Natural killer cell treated with Interleukin-12 subunit alpha and Interleukin-12 subunit beta and Interleukin-15 and Interleukin-18, amount 100 ng/mL, for 72 hours (primary cell): Measurements from ENCODE around the gene MUSK. TPM values are rescaled to one million over a fixed set of nuclear protein-coding genes. Genes with fewer than 3 reads are reported as not detected.
"Not testable (repeated sequence)": the region's sequence is repeated elsewhere in the genome, so short reads cannot be mapped to it uniquely, and the experiment has no call there.

Experiments
- ATAC-seq, 2 donors: fragments of 150-1000 bp; cut with Tn5 transposase in 1 of 2; sonication (Bioruptor Pico), chemical (Tn5 transposase) in 1 of 2; 2 replicates each; pipeline ENCODE4 v1.10.0; 2021
- DNase-seq: peaks from one replicate; pipeline ENCODE4 v3.0.0; 2022; ENCODE audit warnings: low spot score
- H3K27ac Mint-ChIP-seq, 2 donors: 1 replicate in 1 of 2; 2 replicates in 1 of 2; pipeline ENCODE4 v1.8.0; 2022; ENCODE audit warnings: mixed read lengths in 2 of 2, mild to moderate bottlenecking in 1 of 2, moderate library complexity in 1 of 2
- H3K27me3 Mint-ChIP-seq, 2 donors: 1 replicate in 1 of 2; 2 replicates in 1 of 2; pipeline ENCODE4 v1.8.0; 2022; ENCODE audit warnings: mixed read lengths in 2 of 2
- H3K36me3 Mint-ChIP-seq: one replicate; pipeline ENCODE4 v1.8.0; 2022; ENCODE audit warnings: mixed read lengths
- H3K4me1 Mint-ChIP-seq, 2 donors: 1 replicate in 1 of 2; 2 replicates in 1 of 2; pipeline ENCODE4 v1.8.0; 2022; ENCODE audit warnings: low read depth in 2 of 2, mixed read lengths in 2 of 2, mild to moderate bottlenecking in 1 of 2
- H3K4me3 Mint-ChIP-seq: one replicate; pipeline ENCODE4 v1.8.0; 2022; ENCODE audit warnings: mixed read lengths
- H3K9me3 Mint-ChIP-seq: 2 replicates; pipeline ENCODE4 v1.8.0; 2022; ENCODE audit warnings: mixed read lengths
- total RNA-seq, 2 donors: library from RNA; stranded (reverse); gene quantifications; one replicate each; pipeline ENCODE4 v1.2.3, GENCODE V29; 2022

MUSK gene
- total RNA-seq, 2 donors from 2014 or later: not detected

DNA sequence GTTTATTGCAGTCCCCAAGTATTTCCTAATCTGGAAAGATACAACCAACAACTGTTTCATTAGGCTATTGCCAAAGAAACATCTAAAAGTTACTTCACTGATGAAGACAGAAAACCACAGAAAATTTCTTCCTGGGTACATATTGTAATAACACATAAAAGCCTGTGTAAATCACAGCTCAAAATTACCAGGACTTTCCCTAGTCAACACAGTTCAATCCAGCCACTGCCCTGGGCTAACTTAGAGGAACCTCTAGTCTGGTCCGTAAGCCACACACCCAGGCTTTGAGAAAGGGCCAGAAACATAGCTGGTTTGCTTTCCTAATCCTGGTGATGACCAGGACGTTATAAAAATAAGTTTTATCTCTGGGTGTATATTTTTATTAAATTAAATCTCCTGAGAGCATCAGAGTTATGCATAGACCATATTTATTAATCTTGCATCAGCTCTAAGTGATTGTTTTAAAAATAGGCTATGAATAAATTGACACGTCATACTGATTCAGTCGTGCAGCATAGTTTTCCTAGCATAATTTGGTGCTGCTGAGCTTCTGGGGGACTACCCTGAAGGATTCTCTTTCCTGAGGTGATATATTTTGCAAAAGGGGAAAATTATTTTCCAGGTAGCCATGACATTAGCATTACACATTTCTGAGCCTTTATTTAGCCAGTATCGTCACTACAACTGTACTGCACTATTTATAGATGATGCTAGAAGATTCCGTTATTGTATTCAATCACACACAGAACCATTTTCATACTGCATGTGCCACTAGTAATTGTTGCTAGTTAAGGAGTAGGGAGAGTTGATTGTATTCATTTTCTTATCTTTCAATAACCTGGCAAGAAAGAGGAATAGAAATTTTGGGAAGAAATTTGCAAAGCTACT lies 12.6 kb upstream of the MUSK start:
- DNase-seq (no peak), ATAC-seq (no peak)
- no peak overlapping the region for H3K4me3 Mint-ChIP-seq
- H3K9me3 Mint-ChIP-seq: peaks cover 10% of the 10 kb centered on the region
- no peaks in the 10 kb centered on the region for H3K4me1 Mint-ChIP-seq
- no peaks in the 10 kb centered on the region for H3K27me3 Mint-ChIP-seq
- no peak overlapping the region for H3K27ac Mint-ChIP-seq
- H3K36me3 Mint-ChIP-seq: no peaks in the 10 kb centered on the region

DNA sequence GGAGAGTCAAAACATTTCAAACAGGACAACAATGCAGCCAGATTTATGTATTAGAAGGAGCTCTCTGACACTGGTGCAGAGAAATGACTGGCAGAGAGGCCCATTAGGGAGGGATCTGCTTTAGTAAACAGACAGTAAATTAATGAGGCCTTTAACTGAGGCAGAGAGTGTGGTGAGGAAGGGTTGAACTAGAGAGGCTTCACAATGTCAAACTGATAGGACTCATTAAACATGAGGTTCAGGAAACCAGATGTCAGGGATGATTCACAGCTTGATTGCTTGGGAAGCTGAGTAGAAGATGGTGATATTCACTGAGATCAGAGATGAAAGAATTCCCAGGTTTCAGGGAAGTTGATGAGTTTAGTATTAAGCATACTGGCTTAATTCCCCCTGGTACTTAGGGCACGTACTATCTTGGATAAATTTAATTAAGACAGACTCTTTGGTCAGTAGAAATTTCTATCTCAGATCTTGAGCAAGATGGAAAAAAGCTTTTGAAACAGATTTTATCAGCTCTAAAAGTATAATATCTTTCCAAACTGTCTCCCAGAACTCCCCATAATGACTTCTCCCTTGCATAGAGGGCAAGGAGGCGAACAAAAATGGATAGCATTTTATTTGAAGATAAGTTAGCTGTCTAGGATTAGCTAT lies 8.6 kb upstream of the MUSK start:
- ATAC-seq: no peak
- Mint-ChIP-seq H3K4me3 (no peak overlapping the region), H3K27ac (no peak overlapping the region), H3K4me1 (no peaks in the 10 kb centered on the region), H3K9me3 (peaks cover 10% of the 10 kb centered on the region), H3K27me3 (no peaks in the 10 kb centered on the region), H3K36me3 (no peaks in the 10 kb centered on the region)
- DNase-seq: no peak

DNA sequence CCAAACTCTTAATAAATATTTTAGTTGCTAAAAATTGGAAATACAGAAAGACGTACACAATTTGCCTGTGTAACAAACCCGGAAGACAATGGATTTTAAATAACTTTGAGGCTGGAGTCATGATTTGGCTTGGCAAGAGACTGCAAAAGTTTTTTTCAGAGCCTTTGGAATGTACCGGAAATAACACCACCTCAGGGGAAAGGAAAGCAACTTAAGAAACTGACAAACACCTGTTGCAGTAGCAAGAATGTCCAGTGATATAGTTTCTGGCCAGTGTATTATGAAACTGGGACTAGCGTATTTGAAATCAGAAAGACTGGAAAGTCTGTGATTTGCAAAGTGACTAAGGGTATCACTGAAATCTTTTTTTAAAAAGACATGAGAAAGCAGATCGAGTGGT lies 842 bp downstream of the MUSK start:
- Mint-ChIP-seq H3K27me3 (no peaks in the 10 kb centered on the region), H3K27ac (no peak overlapping the region), H3K4me1 (no peaks in the 10 kb centered on the region), H3K4me3 (no peak overlapping the region), H3K9me3 (peaks cover 4% of the 10 kb centered on the region), H3K36me3 (no peaks in the 10 kb centered on the region)
- ATAC-seq (no peak), DNase-seq (no peak)

DNA sequence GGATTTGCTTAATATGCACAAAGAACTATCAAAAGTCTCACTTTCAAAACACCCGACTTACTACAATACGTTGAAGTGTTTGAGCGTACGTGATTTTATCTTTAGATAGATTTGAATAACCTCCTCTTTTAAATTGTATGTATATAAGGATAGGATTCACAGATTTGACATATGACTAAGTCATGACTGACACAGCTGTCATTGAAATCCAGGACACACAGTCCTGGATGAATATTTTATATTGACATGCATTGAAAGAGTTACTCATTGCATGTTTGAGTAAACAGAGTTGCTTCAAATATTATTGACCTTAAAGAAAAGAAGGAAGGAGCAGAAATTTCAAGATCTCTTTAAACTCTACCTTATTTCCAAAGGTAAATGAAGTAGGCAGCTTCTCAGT lies 3.3 kb downstream of the MUSK start:
- H3K4me3 Mint-ChIP-seq: no peak overlapping the region
- ATAC-seq (no peak), DNase-seq (no peak)
- H3K9me3 Mint-ChIP-seq: peaks cover 7% of the 10 kb centered on the region
- H3K27me3 Mint-ChIP-seq: no peaks in the 10 kb centered on the region
- no peaks in the 10 kb centered on the region for H3K4me1 Mint-ChIP-seq
- H3K36me3 Mint-ChIP-seq: no peaks in the 10 kb centered on the region
- H3K27ac Mint-ChIP-seq: no peak overlapping the region

DNA sequence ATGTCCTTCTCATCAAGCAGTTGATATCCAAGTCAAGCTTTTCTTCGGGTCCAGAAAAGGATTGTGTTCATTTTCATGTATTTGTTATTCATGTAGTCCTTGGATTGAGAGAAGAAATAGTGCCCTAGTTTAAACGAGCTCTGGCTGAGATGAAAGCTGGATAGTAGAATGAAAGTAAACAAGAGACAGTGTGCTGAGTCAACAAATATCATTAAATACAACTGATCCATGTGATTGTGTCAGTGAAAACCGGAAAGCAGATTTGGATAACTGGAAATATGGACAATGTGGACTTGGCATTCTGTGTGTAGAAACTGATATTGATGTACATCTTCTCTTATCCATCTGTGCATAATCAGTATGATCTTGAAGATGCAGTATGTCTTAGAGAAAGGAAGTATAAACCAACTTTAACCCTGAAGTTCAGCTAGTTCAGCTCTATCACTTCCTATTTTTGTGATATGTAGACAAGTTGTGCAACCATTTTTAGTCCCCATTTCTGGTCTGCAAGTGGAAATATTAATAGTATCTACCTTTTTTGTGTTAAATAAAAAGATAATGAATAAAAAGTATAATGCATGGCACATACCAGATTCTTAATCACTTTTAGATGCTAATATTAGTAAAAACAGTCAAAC lies 4.4 kb downstream of the MUSK start:
- ATAC-seq (no peak), DNase-seq (no peak)
- H3K4me1 Mint-ChIP-seq: no peaks in the 10 kb centered on the region
- H3K36me3 Mint-ChIP-seq: no peaks in the 10 kb centered on the region
- peaks cover 11% of the 10 kb centered on the region for H3K9me3 Mint-ChIP-seq
- H3K4me3 Mint-ChIP-seq: no peak overlapping the region
- H3K27ac Mint-ChIP-seq: no peak overlapping the region
- no peaks in the 10 kb centered on the region for H3K27me3 Mint-ChIP-seq

DNA sequence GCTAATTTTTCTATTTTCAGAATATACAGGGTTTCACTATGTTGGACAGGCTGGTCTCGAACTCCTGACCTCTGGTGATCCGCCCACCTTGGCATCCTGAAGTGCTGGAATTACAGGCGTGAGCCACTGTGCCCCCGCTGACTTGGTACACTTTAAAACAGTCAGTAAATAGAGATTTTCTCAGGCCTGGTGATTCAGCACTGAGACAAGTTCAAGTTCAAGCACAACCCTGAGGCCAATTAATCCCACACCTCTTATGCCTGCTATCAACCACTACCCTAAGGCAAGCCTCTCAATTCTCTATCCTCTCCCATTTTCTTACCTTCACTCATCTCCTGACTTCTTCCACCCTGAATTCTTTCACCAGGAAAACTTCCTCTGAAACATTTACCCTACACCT lies 18.9 kb downstream of the MUSK start:
- H3K4me3 Mint-ChIP-seq: no peak overlapping the region
- ATAC-seq (no peak), DNase-seq (no peak)
- H3K27ac Mint-ChIP-seq: no peak overlapping the region
- no peaks in the 10 kb centered on the region for H3K36me3 Mint-ChIP-seq
- H3K9me3 Mint-ChIP-seq: peaks cover 9% of the 10 kb centered on the region
- no peaks in the 10 kb centered on the region for H3K27me3 Mint-ChIP-seq
- no peaks in the 10 kb centered on the region for H3K4me1 Mint-ChIP-seq

DNA sequence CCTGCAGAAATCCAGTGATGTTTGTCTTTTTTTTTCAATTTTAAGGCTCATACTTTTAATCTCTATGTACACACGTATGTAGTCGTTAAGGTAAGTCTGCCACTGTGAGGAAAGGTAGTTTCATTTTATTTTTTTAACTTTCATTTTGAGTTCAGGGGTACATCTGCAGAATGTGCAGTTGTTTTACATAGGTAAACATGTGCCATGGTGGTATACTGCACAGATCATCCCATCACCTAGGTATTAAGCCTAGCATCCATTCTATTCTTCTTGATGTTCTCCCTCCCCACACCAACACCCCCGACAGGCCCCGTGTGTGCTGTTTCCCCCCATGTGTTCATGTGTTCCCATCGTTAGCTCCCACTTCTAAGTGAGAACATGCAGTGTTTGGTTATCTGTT lies 19.7 kb downstream of the MUSK start:
- no peak for ATAC-seq
- Mint-ChIP-seq H3K9me3 (peaks cover 9% of the 10 kb centered on the region), H3K27me3 (no peaks in the 10 kb centered on the region), H3K27ac (no peak overlapping the region), H3K4me3 (no peak overlapping the region), H3K4me1 (no peaks in the 10 kb centered on the region), H3K36me3 (no peaks in the 10 kb centered on the region)
- no peak for DNase-seq

DNA sequence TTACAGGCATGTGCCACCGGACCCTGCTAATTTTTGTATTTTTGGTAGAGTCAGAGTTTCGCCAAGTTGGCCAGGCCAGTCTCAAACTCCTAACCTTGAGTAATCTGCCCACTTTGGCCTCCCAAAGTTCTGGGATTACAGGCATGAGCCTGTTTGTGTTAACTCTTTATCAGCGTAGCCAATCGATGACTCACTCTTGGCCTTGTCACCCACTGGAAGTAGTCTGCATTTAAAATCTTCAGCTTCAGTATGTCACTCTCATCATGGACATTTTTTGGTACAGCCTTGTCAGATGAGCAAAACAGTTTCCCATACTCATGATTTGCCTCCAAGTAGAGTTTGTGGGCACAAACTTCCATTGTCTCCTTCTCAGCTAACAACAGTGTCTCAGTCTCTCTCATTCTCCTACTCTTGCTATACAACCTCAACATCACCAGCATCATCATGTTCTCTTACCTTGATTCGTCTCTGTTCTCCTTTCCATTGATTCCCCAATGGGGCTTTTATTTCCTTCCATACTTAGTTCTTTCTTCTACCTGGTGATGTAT lies 22.5 kb downstream of the MUSK start:
- ATAC-seq (no peak), DNase-seq (no peak)
- no peak overlapping the region for H3K4me3 Mint-ChIP-seq
- H3K4me1 Mint-ChIP-seq: no peaks in the 10 kb centered on the region
- no peaks in the 10 kb centered on the region for H3K36me3 Mint-ChIP-seq
- peaks cover 8% of the 10 kb centered on the region for H3K9me3 Mint-ChIP-seq
- H3K27ac Mint-ChIP-seq: no peak overlapping the region
- H3K27me3 Mint-ChIP-seq: no peaks in the 10 kb centered on the region

DNA sequence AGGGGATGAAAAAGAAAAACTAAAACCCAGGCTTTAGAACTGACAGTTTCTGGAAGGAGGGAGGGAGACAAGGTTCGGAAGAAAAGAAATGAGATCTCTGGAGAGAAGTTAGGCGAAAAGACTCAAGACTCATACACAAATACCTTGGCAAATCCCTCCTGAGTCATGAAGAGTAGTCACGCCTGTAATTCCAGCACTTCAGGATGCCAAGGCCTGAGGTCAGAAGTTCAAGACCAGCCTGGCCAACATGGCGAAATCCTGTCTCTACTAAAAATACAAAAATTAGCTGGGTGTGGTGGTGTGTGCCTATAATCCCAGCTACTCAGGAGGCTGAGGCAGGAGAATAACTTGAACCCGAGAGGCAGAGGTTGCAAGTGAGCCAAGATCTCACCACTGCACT lies 27.3 kb downstream of the MUSK start:
- not testable (repeated sequence) for H3K4me3 Mint-ChIP-seq, H3K4me1 Mint-ChIP-seq, H3K9me3 Mint-ChIP-seq, DNase-seq, ATAC-seq, H3K36me3 Mint-ChIP-seq, H3K27me3 Mint-ChIP-seq, H3K27ac Mint-ChIP-seq

DNA sequence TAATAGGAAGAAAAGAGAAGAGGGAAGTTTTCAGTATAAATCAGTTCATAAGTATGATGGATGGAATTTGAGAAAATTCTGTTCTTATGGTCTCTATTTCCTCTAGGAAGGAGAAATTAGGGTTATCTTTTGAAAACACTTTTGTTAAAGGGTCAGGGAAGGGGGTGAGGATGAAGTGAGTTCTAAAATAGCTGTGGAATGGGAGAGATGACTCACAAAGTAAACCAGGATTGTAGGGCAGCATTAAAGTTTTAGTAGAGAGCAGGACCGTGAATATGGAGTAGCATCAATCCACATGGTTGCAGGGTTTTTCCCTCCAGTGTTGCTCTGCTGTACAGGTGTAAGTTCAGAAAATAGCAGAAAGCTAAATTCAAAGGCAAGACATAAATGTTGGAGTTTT lies 32.4 kb downstream of the MUSK start:
- Mint-ChIP-seq H3K36me3 (no peaks in the 10 kb centered on the region), H3K4me3 (no peak overlapping the region), H3K27ac (no peak overlapping the region), H3K9me3 (peaks cover 9% of the 10 kb centered on the region), H3K27me3 (no peaks in the 10 kb centered on the region), H3K4me1 (no peaks in the 10 kb centered on the region)
- DNase-seq (no peak), ATAC-seq (no peak)

DNA sequence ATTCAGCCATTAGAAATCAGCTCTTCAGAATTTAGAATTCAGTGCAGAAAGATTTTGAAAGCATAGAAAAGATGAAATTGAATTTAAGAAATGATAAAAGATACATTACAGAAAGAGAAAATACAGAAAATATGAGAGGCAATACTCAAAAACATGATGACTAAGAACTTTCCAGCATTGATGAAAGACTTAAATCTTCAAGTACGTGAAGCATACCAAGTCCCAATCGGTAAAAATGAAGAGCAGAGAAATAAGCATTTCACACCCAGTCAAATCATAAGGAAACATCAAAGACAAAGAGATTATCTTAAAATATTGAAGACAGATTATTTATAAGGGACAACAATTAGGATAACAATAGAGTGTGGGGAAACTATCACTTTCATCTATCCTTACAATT lies 35.1 kb downstream of the MUSK start:
- H3K27ac Mint-ChIP-seq: no peak overlapping the region
- ATAC-seq (no peak), DNase-seq (no peak)
- no peaks in the 10 kb centered on the region for H3K36me3 Mint-ChIP-seq
- no peak overlapping the region for H3K4me3 Mint-ChIP-seq
- H3K4me1 Mint-ChIP-seq: no peaks in the 10 kb centered on the region
- H3K27me3 Mint-ChIP-seq: no peaks in the 10 kb centered on the region
- H3K9me3 Mint-ChIP-seq: peaks cover 7% of the 10 kb centered on the region

DNA sequence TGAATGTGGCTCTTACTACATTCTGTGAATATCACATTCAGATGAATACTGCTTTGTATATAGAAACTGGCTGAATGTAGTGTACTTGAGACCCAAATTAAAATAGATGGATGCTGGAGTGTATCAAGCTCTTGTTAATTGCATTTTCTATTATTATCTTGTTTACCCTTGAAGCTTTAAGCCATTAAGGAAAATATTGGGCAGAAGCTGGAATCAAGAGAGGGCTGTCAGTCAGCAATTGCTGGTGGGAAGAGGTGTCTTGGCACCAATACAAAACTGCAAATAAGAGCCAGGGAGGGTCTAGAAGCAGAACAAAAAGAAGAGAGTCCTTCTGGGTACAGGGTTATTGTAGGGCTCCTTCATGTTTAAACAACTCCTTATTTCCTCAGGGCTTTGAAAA lies 38.8 kb downstream of the MUSK start:
- H3K27me3 Mint-ChIP-seq: no peaks in the 10 kb centered on the region
- H3K4me1 Mint-ChIP-seq: no peaks in the 10 kb centered on the region
- ATAC-seq: no peak
- DNase-seq: no peak
- H3K9me3 Mint-ChIP-seq: no peaks in the 10 kb centered on the region
- no peaks in the 10 kb centered on the region for H3K36me3 Mint-ChIP-seq
- no peak overlapping the region for H3K27ac Mint-ChIP-seq
- no peak overlapping the region for H3K4me3 Mint-ChIP-seq

DNA sequence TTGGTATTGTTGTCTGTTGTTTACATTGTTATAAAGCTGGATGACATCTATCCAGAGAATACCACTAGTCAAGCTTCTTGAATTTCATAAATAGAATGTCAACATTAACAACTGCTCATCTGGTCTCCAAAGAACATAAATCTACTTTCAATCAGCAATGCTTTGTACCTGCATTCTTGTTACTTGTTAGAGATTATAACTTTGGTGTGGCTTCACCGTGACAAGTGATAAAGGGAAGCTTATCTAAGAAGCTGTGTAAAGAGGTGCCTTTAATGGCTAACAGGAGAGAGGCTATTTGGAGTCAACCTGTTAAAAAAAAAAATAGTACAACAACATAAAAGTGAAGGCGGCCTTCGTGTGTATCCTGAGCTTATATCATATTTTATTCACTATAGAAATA lies 41.8 kb downstream of the MUSK start:
- Mint-ChIP-seq H3K9me3 (peaks cover 5% of the 10 kb centered on the region), H3K4me1 (no peaks in the 10 kb centered on the region), H3K36me3 (no peaks in the 10 kb centered on the region), H3K27ac (no peak overlapping the region), H3K27me3 (no peaks in the 10 kb centered on the region), H3K4me3 (no peak overlapping the region)
- ATAC-seq (no peak), DNase-seq (no peak)

DNA sequence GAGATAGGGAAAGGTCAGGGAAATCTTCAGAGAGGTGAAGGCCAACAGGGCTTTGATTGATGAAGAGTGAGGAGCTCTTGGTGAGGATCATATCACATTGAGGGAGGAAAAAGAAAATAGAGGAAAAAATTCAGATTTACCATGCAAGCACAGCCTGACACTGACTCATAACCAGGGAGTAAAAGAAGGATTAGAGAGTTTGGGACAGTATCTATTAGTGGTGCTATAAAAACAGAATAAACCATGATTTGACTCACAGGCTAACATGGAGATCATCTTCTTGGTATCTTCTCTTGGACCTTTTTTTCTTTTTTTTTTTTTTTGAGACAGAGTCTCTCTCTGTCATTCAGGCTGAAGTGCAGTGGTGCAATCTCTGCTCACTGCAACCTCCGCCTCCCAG lies 44.4 kb downstream of the MUSK start:
- Mint-ChIP-seq H3K27ac (no peak overlapping the region), H3K4me1 (no peaks in the 10 kb centered on the region), H3K27me3 (no peaks in the 10 kb centered on the region), H3K9me3 (peaks cover 7% of the 10 kb centered on the region), H3K4me3 (no peak overlapping the region), H3K36me3 (no peaks in the 10 kb centered on the region)
- no peak for DNase-seq
- no peak for ATAC-seq
